CD4-positive, alpha-beta T cell treated with Interleukin-4 for 4 hours (primary cell): ENCODE measurements around the gene NCOA3.

ENCODE experiments used
- DNase-seq: peaks from one replicate; pipeline ENCODE4 v3.0.0-alpha.2; 2020

The NCOA3 gene

DNA sequence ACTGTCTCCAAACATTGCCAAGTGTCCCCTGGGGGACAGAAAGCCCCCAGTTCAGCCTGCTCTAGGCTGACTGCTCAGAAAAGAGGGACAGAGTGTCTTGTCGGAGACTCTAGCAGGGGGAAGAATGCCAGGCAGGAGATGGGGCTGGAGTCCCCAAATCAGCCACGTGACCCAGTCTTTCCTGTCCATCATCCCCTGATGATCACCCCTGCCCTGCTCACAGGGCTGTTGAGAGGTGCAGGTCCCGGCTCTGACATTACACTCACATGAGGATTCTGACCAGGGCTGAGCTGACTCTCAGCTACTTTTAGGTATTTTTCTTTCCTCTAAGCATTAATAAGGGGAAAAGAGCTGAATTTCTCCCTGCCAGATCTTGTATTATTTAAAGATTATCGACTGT lies 167.8 kb downstream of the NCOA3 start:
- DNase-seq, result no peak

DNA sequence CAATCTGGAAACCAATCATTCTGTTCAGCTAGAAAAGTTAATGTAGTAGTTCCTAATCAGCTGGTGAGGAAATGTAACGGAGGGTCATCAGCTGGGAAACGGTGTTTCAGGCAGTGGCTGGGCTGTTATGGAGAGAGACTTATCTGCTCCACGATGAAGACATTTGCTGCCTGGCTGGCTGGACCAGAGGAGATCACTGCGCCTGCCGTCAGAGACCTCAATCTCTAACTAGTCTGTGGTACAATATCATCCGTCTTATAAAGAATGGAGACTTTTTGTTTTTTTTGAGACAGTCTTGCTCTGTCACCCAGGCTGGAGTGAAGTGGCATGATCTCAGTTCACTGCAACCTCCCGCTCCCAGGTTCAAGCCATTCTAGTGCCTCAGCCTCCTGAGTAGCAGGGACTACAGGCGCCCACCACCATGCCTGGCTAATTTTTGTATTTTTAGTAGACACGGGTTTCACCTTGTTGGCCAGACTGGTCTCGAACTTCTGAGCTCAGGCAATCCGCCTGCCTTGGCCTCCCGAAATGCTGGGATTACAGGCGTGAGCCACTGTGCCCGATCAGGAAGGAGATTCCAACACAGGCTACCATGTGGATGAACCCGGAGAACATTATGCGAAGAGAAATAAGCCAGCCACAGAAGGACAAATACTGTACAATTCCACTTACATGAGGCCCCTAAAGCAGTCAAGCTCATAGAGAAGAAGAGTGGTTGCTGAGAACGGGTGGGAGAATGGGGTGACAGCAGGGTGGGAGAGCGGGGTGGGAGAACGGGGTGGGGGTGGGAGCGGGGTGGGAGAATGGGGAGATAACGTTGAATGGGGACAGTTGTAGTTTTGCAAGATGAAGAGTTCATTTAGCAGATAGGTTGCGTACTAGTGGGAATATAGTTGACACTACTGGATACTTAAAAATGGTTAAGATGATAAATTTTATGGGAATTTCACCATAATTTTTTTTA lies 168.5 kb downstream of the NCOA3 start:
- DNase-seq, result no peak

DNA sequence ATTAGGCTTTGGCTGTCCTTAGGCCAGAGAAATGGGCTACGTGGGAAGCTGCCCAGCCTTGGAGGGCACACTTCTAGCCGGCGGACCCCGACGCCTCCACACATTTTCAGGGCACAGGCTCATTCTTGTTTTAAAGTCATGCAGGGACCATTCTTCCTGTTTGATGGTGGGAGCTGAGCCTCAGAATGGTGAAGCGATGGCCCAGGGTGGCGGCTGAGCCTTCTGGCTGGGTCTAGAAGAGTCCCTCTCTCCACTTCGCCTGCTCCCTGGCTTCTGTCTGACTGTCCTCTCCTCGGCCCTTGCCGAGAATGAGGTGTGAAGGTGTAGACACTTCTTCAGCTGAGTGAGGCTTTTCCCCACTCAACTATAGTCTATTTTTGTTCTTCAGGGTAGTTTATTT lies 169.2 kb downstream of the NCOA3 start:
- no peak for DNase-seq

DNA sequence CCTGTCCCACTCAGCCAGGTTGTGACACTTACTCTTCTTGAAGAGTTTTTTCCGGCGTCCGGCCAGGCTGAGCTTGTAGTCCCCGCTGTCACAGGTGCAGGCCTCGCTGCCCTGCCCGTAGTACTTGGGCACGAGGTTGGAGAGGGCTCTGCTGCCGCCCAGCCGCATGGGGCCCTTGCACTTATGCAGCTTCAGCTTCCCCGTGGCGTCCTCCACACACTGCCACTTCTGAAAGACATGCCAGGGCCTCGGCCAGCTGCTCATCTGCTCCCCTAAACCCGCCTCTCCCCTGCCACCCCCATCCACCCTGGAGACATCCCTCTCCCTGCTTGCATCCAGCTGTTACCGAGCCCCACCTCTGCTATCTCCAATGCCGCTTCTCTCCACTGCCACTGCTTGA lies 170.5 kb downstream of the NCOA3 start:
- DNase-seq, result no peak

DNA sequence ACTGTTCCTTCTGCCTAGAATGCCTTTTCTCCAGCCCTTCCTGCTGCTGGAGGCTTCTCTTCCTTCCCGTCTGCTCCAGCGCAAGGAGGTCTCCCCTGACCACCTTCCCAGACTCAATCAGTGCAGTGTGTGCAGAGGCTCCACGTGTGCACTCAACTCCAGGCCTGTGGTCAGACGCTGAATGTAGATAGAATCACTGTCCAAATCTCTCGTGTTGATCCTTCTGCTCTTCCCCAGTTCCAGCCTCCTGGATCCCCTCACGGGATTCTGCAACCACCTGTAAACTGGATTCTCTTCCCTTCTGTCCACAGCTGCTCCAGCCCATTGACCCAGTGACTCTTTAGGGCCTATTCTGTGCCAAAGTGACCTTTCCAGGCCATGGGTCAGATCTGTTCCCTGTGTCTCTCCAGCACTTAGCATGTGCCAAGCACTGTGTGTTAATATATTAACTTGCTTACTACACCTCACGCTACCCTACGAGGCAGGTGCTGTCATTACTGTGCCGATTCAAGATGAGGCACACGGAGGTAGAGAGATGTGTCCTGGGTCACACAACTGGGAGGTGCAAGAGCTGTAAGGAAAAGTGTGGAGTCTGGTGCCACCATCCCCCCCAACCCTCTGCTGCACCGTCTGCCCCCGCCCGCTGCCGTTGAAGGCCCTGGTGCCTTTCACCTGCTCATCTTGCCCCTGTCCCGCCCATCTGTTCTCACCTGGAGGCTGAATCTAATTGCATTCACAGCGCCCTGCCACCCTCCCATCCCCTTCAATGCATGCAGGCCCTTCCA lies 171.4 kb downstream of the NCOA3 start:
- DNase-seq, result no peak

DNA sequence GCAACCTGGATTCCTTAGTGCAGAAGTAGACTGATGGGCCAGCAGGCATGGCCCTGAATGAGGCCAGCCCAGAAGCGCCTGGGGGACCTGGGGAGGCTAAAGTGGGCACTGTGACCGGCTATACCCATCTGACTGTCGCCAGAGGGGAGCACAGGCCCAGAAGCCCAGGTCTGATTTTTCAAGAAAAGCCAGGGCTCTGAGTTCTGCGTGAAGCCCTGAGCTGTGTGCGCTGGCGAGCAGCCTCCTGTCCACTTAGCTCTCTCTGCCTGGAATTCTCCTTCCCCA lies 171.9 kb downstream of the NCOA3 start:
- no peak for DNase-seq

DNA sequence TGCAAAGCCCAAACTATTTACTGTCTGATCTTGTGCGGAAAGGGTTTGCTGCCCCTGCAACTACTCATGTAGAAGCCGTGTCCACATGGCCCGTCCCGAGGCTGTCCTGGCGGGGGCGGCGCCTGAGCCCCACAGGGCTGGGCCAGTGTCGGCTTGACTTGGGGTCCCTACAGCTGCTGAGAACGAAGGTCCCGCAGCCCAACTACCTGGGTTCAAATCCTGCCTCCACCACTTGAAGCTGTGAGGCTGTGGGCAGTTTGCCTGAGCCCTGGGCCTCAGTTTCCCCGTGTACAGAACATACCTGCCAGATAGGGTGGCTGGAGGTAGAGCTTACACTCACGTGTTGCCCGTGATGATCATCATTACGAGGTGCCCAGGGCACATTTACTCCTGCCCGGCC lies 172.5 kb downstream of the NCOA3 start:
- DNase-seq, result no peak

DNA sequence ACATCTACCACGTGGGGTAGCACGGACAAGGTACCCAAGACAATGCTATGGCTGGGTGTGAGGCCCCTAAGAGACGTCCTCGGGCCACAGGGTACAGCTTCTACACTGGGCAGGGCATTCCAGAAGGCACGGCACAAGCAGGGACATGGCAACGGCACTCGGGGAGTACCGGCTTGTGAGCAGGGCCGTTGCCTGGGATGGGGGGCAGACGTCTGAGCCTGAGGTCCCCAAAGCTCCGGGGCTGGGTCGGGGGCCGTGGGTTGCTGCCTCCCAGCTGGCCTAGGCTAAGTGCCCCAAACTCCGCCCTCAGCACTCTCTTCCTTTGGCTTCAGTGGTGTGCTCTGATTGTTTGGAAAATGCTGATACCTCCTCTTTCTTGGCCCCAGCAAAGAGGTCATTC lies 173.0 kb downstream of the NCOA3 start:
- no peak for DNase-seq

DNA sequence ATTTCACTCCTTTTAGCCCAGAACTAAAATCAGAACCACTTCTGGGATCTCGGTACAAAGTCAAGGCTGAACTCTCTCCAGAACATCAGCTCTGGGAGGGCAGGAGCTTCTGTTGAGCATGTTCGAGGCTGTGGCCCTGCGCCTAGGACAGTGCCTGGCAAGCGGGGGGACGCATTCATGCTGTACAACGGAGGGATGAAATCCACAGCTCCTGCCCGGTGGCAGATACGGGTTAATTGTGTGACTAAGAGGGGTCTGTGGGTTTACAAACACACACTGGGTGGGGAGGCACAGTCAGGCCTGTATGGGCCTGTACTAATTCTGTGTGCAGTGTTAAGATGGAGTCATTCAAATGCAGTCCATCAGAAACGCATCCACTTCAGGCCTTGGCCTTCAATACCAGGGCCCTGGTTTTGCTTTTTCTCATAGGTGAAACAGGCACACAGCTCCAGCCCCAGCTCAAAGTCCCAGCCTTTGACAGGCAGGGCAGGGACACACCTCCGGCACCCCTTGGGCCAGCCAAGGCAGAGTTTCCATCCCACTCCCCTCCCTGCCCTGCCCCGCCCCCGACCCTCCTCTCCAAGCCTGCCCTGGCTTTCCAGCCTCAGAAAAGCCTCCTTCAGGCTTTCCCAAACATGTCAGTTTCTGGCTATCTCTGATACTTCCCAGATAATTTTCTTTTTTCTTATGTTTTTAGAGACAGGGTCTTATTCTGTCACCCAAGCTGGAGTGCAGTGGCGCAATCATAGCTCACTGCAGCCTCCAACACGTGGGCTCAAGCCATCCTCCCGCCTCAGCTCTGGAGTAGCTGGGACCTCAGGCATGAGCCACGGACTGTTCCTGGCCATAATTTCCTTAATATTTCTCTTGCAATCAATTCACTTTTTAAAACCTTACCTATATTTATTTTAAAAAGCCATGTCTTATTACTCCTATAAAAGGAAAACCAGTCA lies 173.8 kb downstream of the NCOA3 start:
- DNase-seq, result no peak

DNA sequence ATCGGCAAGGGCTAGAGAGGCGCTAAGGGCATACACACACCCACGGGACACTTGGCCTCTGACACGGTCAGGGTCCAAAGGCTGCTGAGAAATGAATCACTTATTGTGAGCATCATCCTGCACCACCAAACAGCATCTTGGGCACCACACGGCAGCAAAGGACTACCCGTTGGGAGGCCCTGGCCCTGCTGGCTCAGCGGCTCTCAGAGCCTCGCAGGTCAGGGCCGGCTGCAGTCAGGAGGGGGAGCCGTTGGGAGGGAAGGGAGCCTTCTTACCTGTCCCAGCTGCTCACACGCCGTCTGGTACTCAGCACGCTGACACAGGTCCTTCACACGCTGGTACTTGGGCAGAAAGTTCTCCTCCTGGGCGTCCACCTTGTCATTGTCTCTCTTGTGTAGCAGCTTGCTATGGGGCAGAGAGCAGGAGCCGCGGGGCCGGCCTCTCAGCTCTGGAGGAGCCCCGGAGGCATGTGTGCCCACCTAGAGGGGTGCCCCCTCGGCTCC lies 174.6 kb downstream of the NCOA3 start:
- no peak for DNase-seq

DNA sequence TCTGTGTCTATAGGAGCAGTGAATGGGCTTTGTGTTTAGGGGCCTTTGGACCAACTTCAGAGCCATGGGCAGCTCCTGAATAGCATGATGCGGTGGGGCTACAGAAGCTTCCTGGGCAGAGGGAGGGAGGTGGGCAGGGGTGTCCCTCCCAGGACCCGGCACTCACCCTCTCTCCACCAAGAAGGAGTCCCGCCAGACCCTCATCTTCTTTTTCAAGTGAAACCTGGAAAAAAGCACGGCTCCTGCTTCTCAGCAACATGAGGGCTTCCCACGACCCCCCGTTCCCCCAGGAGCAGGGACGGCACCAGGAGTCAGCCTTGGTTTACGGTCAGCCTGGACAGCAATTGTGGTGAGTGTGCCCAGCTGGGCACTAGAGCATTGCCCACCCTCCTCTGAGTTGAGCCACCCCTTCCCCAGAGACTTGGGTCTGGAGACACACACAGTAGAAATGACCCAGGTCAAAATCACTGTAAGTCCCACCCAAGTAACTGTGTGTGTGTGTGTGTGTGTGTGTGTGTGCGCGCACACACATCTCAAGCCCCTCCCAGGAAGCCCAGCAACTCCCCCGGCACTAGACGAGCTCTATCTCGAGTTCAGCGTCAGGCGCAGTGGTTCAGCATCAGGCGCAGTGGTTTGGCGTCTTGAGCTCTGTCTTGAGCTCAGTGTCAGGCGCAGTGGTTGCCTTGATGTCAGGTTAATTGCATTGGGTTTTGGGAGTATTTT lies 175.4 kb downstream of the NCOA3 start:
- no peak for DNase-seq

DNA sequence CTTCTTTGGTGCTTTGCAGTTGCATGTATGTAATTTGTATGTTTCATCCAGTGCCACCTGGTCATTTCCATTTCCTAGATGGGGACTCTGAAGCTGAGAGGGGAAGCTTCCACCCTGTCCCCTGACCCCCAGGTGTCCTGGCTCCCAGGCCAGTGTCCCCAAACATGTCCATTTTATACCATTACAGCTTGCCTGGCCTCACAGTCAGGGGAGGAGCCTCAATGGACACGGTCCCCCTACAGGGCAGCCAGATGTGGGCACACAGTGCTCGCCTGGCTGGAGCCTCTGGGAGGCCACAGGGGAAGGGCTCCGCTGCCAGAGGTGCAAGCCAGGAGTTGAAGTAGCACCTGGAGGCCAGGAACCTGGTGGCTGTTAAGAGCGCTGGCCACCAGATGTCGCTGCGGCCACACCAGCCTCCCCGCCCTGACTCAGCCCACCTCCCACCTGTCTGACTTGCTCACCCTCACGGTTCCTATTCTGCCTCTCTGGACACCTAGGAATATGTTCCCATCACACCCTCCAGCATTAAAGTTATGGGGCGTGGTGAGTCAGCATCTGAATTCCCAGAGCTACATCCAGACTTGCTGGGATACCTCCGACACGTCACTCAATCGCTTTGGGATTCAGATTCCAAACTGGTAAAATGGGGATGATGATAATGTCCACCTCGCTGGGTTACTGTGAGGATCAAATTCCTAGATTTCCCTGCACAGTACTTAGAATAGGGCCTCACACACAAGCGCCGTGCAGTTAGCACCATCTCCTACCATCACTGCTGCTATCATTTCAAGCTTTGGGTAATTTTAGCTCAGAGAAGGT lies 176.2 kb downstream of the NCOA3 start:
- DNase-seq, result peak; percentile 29

DNA sequence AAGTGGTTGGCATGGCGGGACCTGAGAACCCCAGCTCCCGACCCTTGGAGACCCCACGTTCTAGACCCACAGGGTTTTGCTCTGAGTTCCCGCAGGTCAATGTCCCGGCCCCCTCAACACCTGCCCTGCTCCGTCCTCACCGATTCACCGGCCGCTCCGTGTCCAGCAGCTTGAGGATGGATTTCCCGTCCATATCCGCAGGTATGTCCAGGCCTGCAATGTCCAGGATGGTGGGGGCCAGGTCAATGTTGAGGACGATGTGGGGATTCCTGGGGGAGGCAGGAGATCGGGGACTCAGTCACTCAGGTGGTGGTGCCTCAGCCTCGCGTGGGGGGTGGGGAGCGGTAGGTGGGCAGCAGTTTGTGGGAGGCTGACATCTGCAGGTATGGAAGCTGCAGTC lies 176.8 kb downstream of the NCOA3 start:
- DNase-seq, result no peak

DNA sequence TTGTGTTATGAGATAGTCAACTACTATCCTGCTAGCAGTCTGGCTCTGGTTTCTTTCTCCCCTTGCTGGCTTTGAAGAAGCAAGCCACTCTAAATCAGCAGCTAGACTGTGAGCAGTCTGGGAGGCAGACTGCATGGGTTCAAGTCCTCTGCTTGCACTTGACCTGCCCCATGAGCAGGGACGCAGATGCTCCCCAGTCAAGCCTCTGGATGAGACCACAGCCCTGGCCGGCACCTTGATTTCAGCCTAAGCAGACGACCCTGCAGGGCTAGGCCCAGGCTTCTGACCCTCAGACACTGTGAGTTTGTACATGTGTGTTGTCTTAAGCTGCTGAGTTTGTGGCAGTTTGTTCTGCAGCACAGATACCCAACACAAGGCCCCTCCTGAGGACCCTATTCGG lies 177.8 kb downstream of the NCOA3 start:
- DNase-seq, result no peak

DNA sequence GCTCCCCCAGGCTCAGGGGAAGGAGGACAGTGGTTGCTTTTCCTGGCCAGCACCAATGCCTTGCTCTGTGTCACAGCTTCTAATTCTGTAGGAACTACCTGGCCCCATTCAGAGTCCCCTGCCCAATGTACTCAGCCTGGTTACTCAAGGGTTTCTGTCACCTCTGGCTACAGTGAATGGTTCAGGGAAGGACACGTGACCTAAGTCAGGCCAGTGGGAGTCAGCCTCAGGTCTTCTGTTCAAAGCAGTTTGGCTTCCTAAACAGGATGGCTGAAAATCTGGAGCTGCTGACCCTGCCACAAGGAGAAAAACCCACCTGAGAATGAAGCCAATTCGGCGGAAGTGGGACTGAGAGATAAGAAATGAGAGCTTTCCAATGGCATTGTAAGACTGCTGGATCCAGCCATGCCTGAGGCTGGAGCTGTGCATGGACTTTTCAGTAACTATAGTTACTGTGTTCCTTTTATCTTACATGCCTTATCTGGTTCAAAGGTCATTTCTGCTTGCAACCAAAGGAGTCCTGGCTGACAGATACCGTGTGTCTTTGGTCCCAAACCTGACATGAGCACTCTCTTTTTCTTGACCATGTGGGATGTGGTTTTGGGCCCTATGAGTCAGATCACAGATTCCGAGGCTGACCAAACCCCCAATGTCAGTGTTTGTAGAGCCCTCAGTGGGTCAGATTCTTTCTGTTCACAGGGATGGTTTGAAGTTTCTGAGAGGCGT lies 179.3 kb downstream of the NCOA3 start:
- DNase-seq, result no peak

DNA sequence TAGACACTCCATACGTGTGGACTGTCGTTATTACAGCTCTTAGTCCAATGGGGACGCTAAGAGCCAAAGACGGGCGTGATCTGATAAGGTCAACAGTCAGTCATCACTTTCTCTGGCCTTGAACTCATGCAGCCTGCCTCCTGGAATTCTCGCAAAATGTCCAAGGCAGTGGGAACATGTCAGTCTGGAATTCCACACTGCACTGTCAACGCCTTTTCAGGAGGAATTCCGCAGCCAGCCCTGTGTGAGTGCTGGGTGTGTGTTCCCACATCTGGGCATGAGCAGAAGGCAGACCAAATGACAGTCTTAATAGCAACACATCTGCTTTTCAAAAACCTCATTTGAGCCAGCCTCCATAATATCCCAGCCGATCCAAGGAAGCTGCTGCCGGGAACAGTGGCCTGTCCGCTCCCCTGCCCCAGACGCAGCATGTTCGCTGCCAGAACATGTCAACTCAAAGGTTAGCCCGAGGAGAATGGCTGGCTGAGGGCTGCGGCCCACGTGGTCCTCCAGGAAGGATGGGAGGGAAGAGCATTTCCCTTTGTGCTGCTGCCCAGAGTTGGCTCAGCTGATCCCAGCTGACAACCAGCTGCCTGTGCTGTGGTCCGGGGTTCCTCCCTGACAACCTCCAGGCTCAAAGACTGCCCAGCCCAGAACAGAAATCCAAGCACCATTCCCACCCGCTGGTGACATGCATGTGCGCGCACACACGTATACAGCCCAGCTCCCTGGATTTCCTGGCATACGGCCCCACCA lies 180.5 kb downstream of the NCOA3 start:
- DNase-seq, result no peak

DNA sequence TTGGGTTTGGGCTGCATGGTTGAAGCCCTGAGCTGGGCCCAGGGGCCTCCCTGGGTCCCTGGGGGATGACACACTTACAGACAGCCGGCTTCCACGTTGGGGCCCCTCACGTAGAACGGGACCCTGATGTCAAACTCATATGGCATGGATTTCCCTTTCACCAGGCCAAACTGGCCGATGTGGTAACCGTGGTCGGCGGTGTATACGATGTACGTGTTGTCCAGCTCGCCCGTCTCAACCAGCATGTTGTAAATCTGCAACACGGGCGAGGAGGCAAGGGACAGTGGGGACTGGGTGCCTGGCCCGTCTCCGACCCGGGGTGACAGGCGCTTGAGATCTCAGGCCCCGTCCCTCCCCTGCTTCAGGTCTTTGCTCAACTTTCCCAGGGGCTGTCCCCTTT lies 181.2 kb downstream of the NCOA3 start:
- no peak for DNase-seq

DNA sequence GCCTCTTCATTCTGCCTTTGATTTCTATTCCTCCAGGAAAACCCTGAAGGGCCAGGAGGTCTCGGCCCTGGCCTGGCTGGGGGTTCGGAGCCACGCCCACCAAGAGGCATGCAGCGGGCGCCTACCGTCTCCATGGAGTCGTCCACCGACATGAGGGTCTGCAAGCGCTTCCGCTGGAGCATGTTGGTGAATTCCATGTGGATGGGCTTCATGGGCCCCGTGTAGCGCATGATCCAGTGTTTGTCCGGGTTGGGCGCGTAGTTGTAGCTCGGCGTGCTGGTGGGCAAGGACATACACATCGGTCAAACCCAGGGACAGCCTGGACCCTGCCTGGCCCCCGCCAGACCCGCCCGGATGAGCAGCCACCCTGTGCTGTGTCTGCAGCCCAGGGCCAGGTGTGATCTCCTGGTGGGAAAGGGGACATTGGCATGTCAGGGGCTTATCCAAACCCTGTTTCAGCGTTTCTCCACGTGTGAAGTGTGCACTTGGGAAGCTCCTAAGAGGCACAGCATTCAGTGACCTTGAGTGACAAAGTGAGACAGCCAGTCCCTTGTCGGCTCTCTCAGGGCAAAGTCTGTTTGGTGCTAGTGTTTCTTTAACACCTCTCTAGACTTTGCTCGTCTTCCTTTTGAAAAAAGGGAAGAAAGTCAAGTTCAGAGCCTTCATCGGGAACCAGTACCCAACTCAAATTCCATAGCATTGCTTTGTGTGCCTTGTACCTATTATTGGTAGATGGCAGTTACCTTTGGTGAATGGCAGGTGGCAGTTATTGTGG lies 182.8 kb downstream of the NCOA3 start:
- DNase-seq, result no peak

DNA sequence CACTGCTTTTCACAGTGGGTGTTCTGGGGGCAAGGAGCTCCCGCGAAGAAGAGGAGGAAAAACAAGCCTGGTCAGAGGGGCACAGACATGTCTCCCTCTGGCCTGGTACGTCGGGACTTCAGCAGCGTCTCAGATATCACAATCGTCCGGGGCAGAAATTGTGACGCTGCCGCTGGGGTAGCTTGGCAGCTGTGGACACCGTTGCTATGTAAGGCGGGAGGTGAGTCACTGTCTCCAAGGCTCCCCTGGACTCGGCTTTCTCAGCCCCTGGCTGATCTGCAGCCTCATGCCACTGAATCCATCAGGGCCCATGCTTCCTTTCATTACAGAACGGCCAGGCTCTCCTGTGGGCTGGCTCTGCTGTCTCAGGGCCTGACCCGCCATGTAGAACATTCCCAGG lies 184.9 kb downstream of the NCOA3 start:
- no peak for DNase-seq
